ENCODE results near the gene PI4KA.
"Not testable (repeated sequence)": the region's sequence is repeated elsewhere in the genome, so short reads cannot be mapped to it uniquely, and the experiment has no call there.

DNA sequence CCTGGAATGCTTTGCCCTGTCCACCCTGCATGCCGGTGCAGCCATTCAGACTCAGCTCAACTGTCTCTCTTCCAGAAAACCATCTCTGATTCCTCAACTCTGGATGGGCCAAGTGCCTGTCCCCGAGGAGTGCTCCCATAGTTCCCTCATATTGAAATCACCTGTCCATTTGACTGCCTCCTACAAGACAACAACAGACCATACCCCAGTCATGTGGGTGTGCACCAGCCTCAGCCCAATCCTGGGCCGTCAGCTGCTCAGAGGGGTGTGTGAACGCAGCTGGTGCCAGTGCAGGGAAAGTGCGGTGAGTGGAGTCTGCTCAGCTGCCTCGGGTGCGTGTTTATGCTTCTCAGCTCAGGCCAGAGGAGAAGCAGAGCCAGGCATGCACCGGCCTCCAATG, 126.2 kb downstream of the PI4KA start:
- TF ChIP-seq CTCF (IDR thresholded peaks at IDR 0.05 in 8 of 11, conservative IDR thresholded peaks at IDR 0.05 in 3 of 11); POLR2A (IDR thresholded peaks at IDR 0.05); POLR2AphosphoS5 (IDR thresholded peaks at IDR 0.05): not testable (repeated sequence)

Data from spleen (tissue), 7 donors.